Ovary (tissue), 3 donors: ENCODE results near the gene HFE.

ENCODE experiments used
- CTCF ChIP-seq, 3 donors: fragments of 450-650 bp in 2 of 3; fragments of 200-600 bp in 1 of 3; IDR thresholded peaks; one replicate each; pipeline versions ENCODE4 v1.5.1 to v1.8.0; 2016 to 2022; ENCODE audit warnings: antibody characterized with exemption in 3 of 3, mild to moderate bottlenecking in 1 of 3
- EP300 ChIP-seq: sonication (generic); formaldehyde crosslinking; IDR thresholded peaks from one replicate; pipeline ENCODE4 v1.6.1; 2017; ENCODE audit warnings: antibody characterized with exemption
- donor health status: DM: no; HTN: no; CAD: no.

- TF ChIP-seq CTCF (IDR thresholded peaks at IDR 0.05) (no peak), EP300 (no peak)
Observed at GRCh38 chr6:26140967-26141294, 53.7 kb downstream of the HFE start.
